H1 (cell line): ENCODE data around the gene HSD17B1. TPM values are rescaled to one million over a fixed set of nuclear protein-coding genes. Genes with fewer than 3 reads are reported as not detected.

Experiments used
- CTCF ChIA-PET: fragments of 300-600 bp; sonication (Branson Sonifier 250); formaldehyde crosslinking; loops from one replicate; lab custom pipeline; 2021; ENCODE audit not compliant: partially characterized antibody; lab: Charles Lee
- POLR2A ChIA-PET: fragments of 300-600 bp; sonication (Branson Sonifier 250); formaldehyde crosslinking; loops from one replicate; lab custom pipeline; 2021; ENCODE audit warnings: inconsistent platforms; ENCODE audit not compliant: partially characterized antibody; lab: Charles Lee
- DNase-seq, 2 experiments: peaks; one replicate each; pipeline versions ENCODE4 v3.0.0 to v3.0.0-alpha.2; 2010 to 2022; ENCODE audit warnings: low spot score in 2 of 2, low read depth in 1 of 2, mixed read lengths in 1 of 2
- FAIRE-seq: peaks from 2 replicates; lab custom pipeline; 2011; peaks lifted over from hg19 to GRCh38; lab: Jason Lieb, UNC
- H2AFZ ChIP-seq: 2 replicates; pipeline ENCODE4 v1.8.1; 2012; ENCODE audit warnings: low read length, inconsistent platforms
- H2AK5ac ChIP-seq: 2 replicates; pipeline ENCODE4 v1.6.1; 2013; ENCODE audit warnings: low read depth, low read length
- H2BK120ac ChIP-seq: replicated peaks from 2 replicates; pipeline ENCODE3; 2013; ENCODE audit warnings: low read depth, low read length, inconsistent platforms
- H2BK12ac ChIP-seq: 2 replicates; pipeline ENCODE4 v1.6.1; 2013; ENCODE audit warnings: low read depth, low read length
- H2BK15ac ChIP-seq: 2 replicates; pipeline ENCODE4 v1.6.1; 2013; ENCODE audit warnings: low read length
- H2BK20ac ChIP-seq: 2 replicates; pipeline ENCODE4 v1.6.1; 2013; ENCODE audit warnings: low read length
- H2BK5ac ChIP-seq: 2 replicates; pipeline ENCODE4 v1.6.1; 2013; ENCODE audit warnings: low read depth, low read length
- H3K14ac ChIP-seq: 2 replicates; pipeline ENCODE4 v1.6.1; 2013; ENCODE audit warnings: inconsistent platforms; ENCODE audit not compliant: insufficient read length
- H3K18ac ChIP-seq: 2 replicates; pipeline ENCODE4 v1.6.1; 2013; ENCODE audit warnings: low read length; ENCODE audit errors: extremely low read depth
- H3K23ac ChIP-seq: 2 replicates; pipeline ENCODE4 v1.6.1; 2013; ENCODE audit warnings: inconsistent platforms; ENCODE audit not compliant: insufficient read length
- H3K23me2 ChIP-seq: 2 replicates; pipeline ENCODE4 v1.6.1; 2013; ENCODE audit warnings: low read depth, low read length
- H3K27ac ChIP-seq: 2 replicates; pipeline ENCODE4 v1.6.1; 2011; ENCODE audit warnings: low read depth, low read length, inconsistent platforms
- H3K27me3 ChIP-seq, 4 experiments: replicated peaks in 1 of 4; 1 replicate in 1 of 4; 2 replicates in 3 of 4; pipeline versions ENCODE4 v1.6.1 to v1.8.1; 2011 to 2013; ENCODE audit warnings: low read length in 3 of 4, mild to moderate bottlenecking in 3 of 4, inconsistent platforms in 2 of 4, mixed read lengths in 2 of 4, moderate library complexity in 1 of 4; ENCODE audit not compliant: control insufficient read depth in 3 of 4, insufficient read depth in 3 of 4; ENCODE audit errors: extremely low read depth in 1 of 4
- H3K36me3 ChIP-seq, 4 experiments: 2 replicates each; pipeline versions ENCODE4 v1.6.1 to v1.8.1; 2011 to 2013; ENCODE audit warnings: mild to moderate bottlenecking in 4 of 4, low read length in 3 of 4, moderate library complexity in 2 of 4, control low read depth in 1 of 4, inconsistent platforms in 1 of 4; ENCODE audit not compliant: insufficient read depth in 4 of 4, control insufficient read depth in 2 of 4
- H3K4ac ChIP-seq: replicated peaks from 2 replicates; pipeline ENCODE3; 2013; ENCODE audit warnings: low read length, low read depth, mixed read lengths, inconsistent platforms; ENCODE audit not compliant: insufficient read length
- H3K4me1 ChIP-seq, 4 experiments: replicated peaks in 1 of 4; 1 replicate in 1 of 4; 2 replicates in 3 of 4; pipeline versions ENCODE4 v1.6.1 to v1.8.1; 2011 to 2013; ENCODE audit warnings: low read length in 3 of 4, inconsistent platforms in 2 of 4, mixed read lengths in 1 of 4; ENCODE audit not compliant: insufficient read depth in 4 of 4, control insufficient read depth in 3 of 4
- H3K4me2 ChIP-seq, 2 experiments: 2 replicates each; pipeline versions ENCODE4 v1.6.1 to v1.8.1; 2011 to 2013; ENCODE audit warnings: low read depth in 2 of 2, low read length in 2 of 2, control low read depth in 1 of 2, inconsistent platforms in 1 of 2, mild to moderate bottlenecking in 1 of 2; ENCODE audit not compliant: insufficient read depth in 1 of 2
- H3K4me3 ChIP-seq, 4 experiments: fragments of 200-600, 300-600 bp in 1 of 4; sonication (generic), shearing (Covaris generic), sonication (Bioruptor Twin) in 1 of 4; 2 replicates each; pipeline versions ENCODE4 v1.5.1 to v1.8.1; 2011 to 2016; ENCODE audit warnings: low read length in 4 of 4, low read depth in 3 of 4, control low read depth in 2 of 4, inconsistent platforms in 2 of 4, mild to moderate bottlenecking in 2 of 4, mixed read lengths in 1 of 4, moderate library complexity in 1 of 4; ENCODE audit not compliant: insufficient read depth in 2 of 4; ENCODE audit errors: extremely low read depth in 1 of 4
- H3K56ac ChIP-seq: replicated peaks from 2 replicates; pipeline ENCODE3; 2013; ENCODE audit warnings: low read depth, mild to moderate bottlenecking, mixed read lengths, low read length, inconsistent platforms; ENCODE audit not compliant: insufficient read length
- H3K79me1 ChIP-seq: 2 replicates; pipeline ENCODE4 v1.6.1; 2013; ENCODE audit warnings: low read depth, low read length, control low read depth
- H3K79me2 ChIP-seq, 2 experiments: 2 replicates each; pipeline versions ENCODE4 v1.6.1 to v1.8.1; 2012 to 2013; ENCODE audit warnings: low read length in 2 of 2, mild to moderate bottlenecking in 2 of 2, inconsistent platforms in 1 of 2; ENCODE audit not compliant: insufficient read depth in 2 of 2, control insufficient read depth in 1 of 2
- H3K9ac ChIP-seq, 4 experiments: replicated peaks in 1 of 4; 1 replicate in 1 of 4; 2 replicates in 3 of 4; pipeline versions ENCODE4 v1.6.1 to v1.8.1; 2011 to 2013; ENCODE audit warnings: low read depth in 3 of 4, low read length in 3 of 4, control low read depth in 2 of 4, mild to moderate bottlenecking in 2 of 4, moderate library complexity in 2 of 4, inconsistent platforms in 1 of 4; ENCODE audit errors: extremely low read depth in 1 of 4
- H3K9me3 ChIP-seq, 2 experiments: 2 replicates each; pipeline versions ENCODE4 v1.6.1 to v1.8.1; 2012 to 2013; ENCODE audit warnings: mild to moderate bottlenecking in 2 of 2, moderate library complexity in 2 of 2, control low read depth in 1 of 2, inconsistent platforms in 1 of 2, low read depth in 1 of 2, low read length in 1 of 2, mixed read lengths in 1 of 2; ENCODE audit not compliant: insufficient read depth in 2 of 2
- H4K20me1 ChIP-seq, 2 experiments: replicated peaks in 1 of 2; 2 replicates each; pipeline versions ENCODE3 to v1.8.1; 2011 to 2013; ENCODE audit warnings: inconsistent platforms in 2 of 2, low read length in 2 of 2, mild to moderate bottlenecking in 1 of 2; ENCODE audit not compliant: insufficient read depth in 2 of 2, control insufficient read depth in 1 of 2
- H4K5ac ChIP-seq: 2 replicates; pipeline ENCODE4 v1.6.1; 2013; ENCODE audit warnings: low read length, low read depth, mixed read lengths, inconsistent platforms; ENCODE audit not compliant: insufficient read length
- H4K8ac ChIP-seq: 2 replicates; pipeline ENCODE4 v1.8.0; 2013; ENCODE audit warnings: mild to moderate bottlenecking, moderate library complexity, low read length, inconsistent platforms; ENCODE audit not compliant: insufficient read depth; ENCODE audit errors: extremely low read depth
- H4K91ac ChIP-seq: replicated peaks from 2 replicates; pipeline ENCODE3; 2013; ENCODE audit warnings: low read length, mixed read lengths, inconsistent platforms; ENCODE audit not compliant: insufficient read length
- CEBPB ChIP-seq: IDR thresholded peaks from 2 replicates; pipeline ENCODE4 v1.6.1; 2012; ENCODE audit warnings: low read depth, low read length
- EGR1 ChIP-seq: IDR thresholded peaks from 2 replicates; pipeline ENCODE4 v1.6.1; 2011; ENCODE audit warnings: low read depth, low read length, borderline replicate concordance
- EZH2 ChIP-seq: fragments of 200-600 bp; sonication (generic); IDR thresholded peaks from 2 replicates; pipeline ENCODE4 v1.7.1; 2012; ENCODE audit warnings: low read depth, mild to moderate bottlenecking, moderate library complexity, low read length, inconsistent platforms; ENCODE audit not compliant: severe bottlenecking
- HDAC2 ChIP-seq, 2 experiments: fragments of 300-600 bp in 1 of 2; sonication (generic) in 1 of 2; IDR thresholded peaks; 2 replicates each; pipeline ENCODE4 v1.6.1; 2011 to 2012; ENCODE audit warnings: low read depth in 2 of 2, low read length in 2 of 2, mild to moderate bottlenecking in 2 of 2, moderate library complexity in 2 of 2, borderline replicate concordance in 1 of 2, inconsistent platforms in 1 of 2
- RAD21 ChIP-seq, 2 experiments: IDR thresholded peaks in 1 of 2; conservative IDR thresholded peaks in 1 of 2; 2 replicates each; pipeline ENCODE4 v1.6.1; 2011; ENCODE audit warnings: low read depth in 2 of 2, low read length in 2 of 2, improper control_type of control experiment in 1 of 2, inconsistent platforms in 1 of 2, mild to moderate bottlenecking in 1 of 2, moderate library complexity in 1 of 2
- RBBP5 ChIP-seq: IDR thresholded peaks from 2 replicates; pipeline ENCODE4 v1.7.1; 2012; ENCODE audit warnings: low read depth, mild to moderate bottlenecking, inconsistent platforms, low read length, moderate library complexity, borderline replicate concordance
- SUZ12 ChIP-seq: fragments of 200-600 bp; sonication (generic); IDR thresholded peaks from 2 replicates; pipeline ENCODE4 v1.6.1; 2012; ENCODE audit warnings: mild to moderate bottlenecking, inconsistent platforms, low read length, moderate library complexity, mixed read lengths
- YY1 ChIP-seq: IDR thresholded peaks from 2 replicates; pipeline ENCODE4 v1.6.1; 2011; ENCODE audit warnings: low read depth, mild to moderate bottlenecking, low read length
- WGBS, 2 experiments: shearing (Covaris generic) in 1 of 2; methylation state at CpG; one replicate each; pipeline versions ENCODE4 v1.1.6 to v1.1.7; 2013 to 2015; ENCODE audit warnings: low lambda C conversion rate in 2 of 2, mixed read lengths in 2 of 2, inconsistent platforms in 1 of 2, low coverage in 1 of 2, missing lambda C conversion rate in 1 of 2; ENCODE audit not compliant: insufficient replicate concordance in 2 of 2, insufficient coverage in 1 of 2, insufficient read length in 1 of 2; ENCODE audit errors: extremely low coverage in 1 of 2, missing lambda C conversion rate in 1 of 2; 5-methylcytosine and 5-hydroxymethylcytosine counted together
- polyA plus RNA-seq, 7 experiments: library from polyadenylated mRNA; depleted of rRNA in 3 of 7; stranded (reverse) in 5 of 7; unstranded in 2 of 7; fragments of >200 nt in 5 of 7; fragments of 200-250 nt in 2 of 7; gene quantifications; 1 replicate in 5 of 7; 2 replicates in 1 of 7; 4 replicates in 1 of 7; pipeline versions ENCODE4 v1.2.1 to v1.2.3, GENCODE V29; 2011 to 2013; ENCODE audit warnings: missing spikeins in 2 of 7, mixed read lengths in 2 of 7
- total RNA-seq: library from RNA; stranded (reverse); fragmentation: NEBNext Ultra II Directional; extraction: Animal tissue kit (Norgen Biotek cat#: 25700); gene quantifications from 2 replicates; pipeline ENCODE4 v1.2.1, GENCODE V29; 2021
- TF ChIP-seq, protein P1 (sequence below): IDR thresholded peaks from 2 replicates; pipeline ENCODE4 v1.6.1; 2012; ENCODE audit warnings: low read length, inconsistent platforms
- TF ChIP-seq, protein P2 (sequence below): IDR thresholded peaks from 2 replicates; pipeline ENCODE4 v1.6.1; 2011; ENCODE audit warnings: low read length, improper control_type of control experiment

The HSD17B1 gene
- total and polyA plus RNA-seq, 2 of the 8 experiments (the other 6 are each of a cell fraction or from before 2014, with no cell fraction given): 0.88 to 1.0 TPM

DNA sequence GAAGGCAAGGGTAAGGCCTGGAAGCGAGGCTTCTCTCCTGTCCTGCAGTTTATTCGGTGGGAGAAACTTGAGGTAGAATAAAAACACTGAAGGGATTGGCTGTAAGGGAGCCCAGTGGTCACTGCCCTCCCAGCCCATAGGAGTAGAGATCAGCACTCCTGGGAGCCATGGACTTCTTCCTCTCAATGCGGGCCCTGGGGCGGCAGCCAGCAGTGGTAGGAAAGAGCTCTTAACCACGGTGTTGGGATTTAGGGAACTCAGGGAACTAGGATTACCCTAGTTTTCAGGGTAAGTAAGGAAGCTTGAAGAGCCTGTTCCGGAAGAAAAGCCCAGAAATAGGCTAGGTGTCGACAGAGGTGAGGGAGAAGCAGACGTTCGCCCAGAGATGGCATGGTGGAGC is 40.5 kb upstream of the HSD17B1 start:
- DNase-seq (no peak), FAIRE-seq (no peak)
- Histone ChIP-seq H3K4me3 (no peak overlapping the region), H3K56ac (no peak overlapping the region), H3K79me1 (no peaks in the 10 kb centered on the region), H2BK20ac (no peak overlapping the region), H4K91ac (no peak overlapping the region), H3K23ac (no peak overlapping the region), H3K79me2 (no peaks in the 10 kb centered on the region), H2BK120ac (no peak overlapping the region), H4K8ac (no peak overlapping the region), H2BK12ac (no peak overlapping the region), H2AK5ac (no peak overlapping the region), H4K5ac (no peak overlapping the region), H3K4ac (no peak overlapping the region), H3K4me1 (no peaks in the 10 kb centered on the region), H3K36me3 (peaks cover 0 to 15% (median 9%) of the 10 kb centered on the region in 4 experiments; a peak in 5 of 8 replicates), H3K27me3 (no peaks in the 10 kb centered on the region; a peak in 1 of 7 replicates), H3K27ac (no peak overlapping the region), H2BK15ac (no peak overlapping the region), H3K23me2 (no peaks in the 10 kb centered on the region), H2BK5ac (no peak overlapping the region), H3K14ac (no peak overlapping the region), H3K9ac (no peak overlapping the region), H3K4me2 (no peak overlapping the region), H3K18ac (no peak overlapping the region), H4K20me1 (no peaks in the 10 kb centered on the region), H3K9me3 (no peaks in the 10 kb centered on the region), H2AFZ (no peak overlapping the region)
- ChIA-PET CTCF (interaction anchor here (0.6 to 2.6 kb wide), 7 partner anchors 25 to 550 kb away, joined by 3 to 13 read pairs (median 4); no protein-coding TSS in a partner anchor), POLR2A (no interaction called here)
- 88% methylated on average over 9 of the region's 9 CpGs; no CpG with 5 or more reads in 1 of the 2 experiments for WGBS, 2 experiments
- TF ChIP-seq, protein P1, sequence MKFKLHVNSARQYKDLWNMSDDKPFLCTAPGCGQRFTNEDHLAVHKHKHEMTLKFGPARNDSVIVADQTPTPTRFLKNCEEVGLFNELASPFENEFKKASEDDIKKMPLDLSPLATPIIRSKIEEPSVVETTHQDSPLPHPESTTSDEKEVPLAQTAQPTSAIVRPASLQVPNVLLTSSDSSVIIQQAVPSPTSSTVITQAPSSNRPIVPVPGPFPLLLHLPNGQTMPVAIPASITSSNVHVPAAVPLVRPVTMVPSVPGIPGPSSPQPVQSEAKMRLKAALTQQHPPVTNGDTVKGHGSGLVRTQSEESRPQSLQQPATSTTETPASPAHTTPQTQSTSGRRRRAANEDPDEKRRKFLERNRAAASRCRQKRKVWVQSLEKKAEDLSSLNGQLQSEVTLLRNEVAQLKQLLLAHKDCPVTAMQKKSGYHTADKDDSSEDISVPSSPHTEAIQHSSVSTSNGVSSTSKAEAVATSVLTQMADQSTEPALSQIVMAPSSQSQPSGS: no peak
- TF ChIP-seq EZH2 (no peak), YY1 (no peak), EGR1 (no peak), RBBP5 (no peak), RAD21 (IDR thresholded peaks at IDR 0.05 in 1 of 2, conservative IDR thresholded peaks at IDR 0.05 in 1 of 2; ENCODE audit: low read depth in 2 of 2, low read length in 2 of 2) (no peak), CEBPB (no peak), SUZ12 (no peak), HDAC2 (IDR thresholded peaks at IDR 0.05; ENCODE audit: borderline replicate concordance in 1 of 2, low read depth in 2 of 2, low read length in 2 of 2) (no peak)
- TF ChIP-seq, protein P2, sequence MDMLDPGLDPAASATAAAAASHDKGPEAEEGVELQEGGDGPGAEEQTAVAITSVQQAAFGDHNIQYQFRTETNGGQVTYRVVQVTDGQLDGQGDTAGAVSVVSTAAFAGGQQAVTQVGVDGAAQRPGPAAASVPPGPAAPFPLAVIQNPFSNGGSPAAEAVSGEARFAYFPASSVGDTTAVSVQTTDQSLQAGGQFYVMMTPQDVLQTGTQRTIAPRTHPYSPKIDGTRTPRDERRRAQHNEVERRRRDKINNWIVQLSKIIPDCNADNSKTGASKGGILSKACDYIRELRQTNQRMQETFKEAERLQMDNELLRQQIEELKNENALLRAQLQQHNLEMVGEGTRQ: no peak
